RCC 7860 (cell line): Measurements from ENCODE around the gene FILIP1L.

Experiments
- DNase-seq: peaks from one replicate; pipeline ENCODE4 v3.0.0-alpha.2; 2015; ENCODE audit warnings: low spot score
- FAIRE-seq: peaks from 2 replicates; lab custom pipeline; 2012; peaks lifted over from hg19 to GRCh38; lab: Jason Lieb, UNC

Gene FILIP1L

DNA sequence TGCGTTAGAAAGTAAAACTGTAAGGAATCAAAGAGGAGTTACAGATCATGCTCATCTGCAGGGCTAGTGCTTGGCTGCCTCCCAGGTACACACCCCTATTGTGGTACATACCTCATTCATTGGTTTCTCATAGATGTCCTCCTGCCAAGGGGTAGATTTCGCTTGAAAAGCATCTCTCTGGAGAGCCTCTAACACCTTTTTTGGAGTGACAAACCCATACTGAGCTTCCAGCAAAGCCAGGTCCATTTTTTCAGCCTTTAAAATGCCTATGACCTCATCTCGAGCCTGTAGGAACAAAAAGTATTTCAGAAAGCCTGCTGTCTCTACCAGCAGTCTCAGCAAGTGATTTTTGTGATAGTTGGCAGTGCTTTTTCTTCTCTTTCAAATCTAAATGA is 184.6 kb downstream of the FILIP1L start:
- no peak for DNase-seq
- no peak for FAIRE-seq

DNA sequence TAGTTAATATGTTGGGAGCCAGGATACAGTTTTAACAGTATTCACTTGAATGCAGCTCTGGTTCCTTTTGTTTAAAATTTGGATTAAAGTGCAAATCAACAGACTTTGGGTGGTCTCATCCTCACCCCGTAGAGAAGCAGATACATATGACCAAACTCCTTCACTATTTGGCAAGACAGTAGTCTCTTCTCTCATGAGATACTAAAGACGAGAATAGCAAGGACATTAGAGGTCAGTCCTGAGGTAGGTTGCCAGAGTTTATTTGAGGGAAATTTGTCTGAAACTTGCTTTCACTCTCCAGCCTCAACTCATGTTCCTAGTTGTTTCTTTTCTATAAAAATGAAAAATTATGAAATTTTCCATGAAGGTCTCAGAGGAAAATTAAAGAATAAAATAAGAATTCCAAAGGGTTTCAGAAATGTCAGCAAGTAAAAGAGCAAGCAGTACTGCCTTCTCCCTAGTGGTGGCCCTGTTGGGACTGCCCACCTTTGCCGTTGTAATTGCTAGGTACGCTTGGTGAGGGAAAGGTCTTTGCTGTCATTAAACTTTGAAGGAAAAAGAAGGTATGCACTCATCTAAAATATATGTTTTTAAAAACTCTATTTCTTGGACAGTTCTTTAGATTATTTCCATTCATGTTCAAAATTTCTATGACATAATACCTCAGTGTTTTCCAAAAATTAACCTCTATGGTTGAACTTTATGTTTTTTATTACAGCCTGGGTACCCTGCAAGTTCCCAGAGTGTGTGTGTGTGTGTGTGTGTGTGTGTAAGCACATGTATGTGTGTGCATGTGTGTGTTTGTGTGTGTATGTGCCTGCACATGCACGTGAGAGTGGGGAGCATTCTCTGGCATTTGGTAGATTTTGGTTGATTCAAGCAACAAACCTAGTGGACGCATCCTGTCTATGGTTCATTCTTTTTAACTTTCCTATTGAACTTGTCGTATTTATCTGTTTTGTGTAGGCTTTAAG is 185.2 kb downstream of the FILIP1L start:
- DNase-seq (no peak), FAIRE-seq (no peak)

DNA sequence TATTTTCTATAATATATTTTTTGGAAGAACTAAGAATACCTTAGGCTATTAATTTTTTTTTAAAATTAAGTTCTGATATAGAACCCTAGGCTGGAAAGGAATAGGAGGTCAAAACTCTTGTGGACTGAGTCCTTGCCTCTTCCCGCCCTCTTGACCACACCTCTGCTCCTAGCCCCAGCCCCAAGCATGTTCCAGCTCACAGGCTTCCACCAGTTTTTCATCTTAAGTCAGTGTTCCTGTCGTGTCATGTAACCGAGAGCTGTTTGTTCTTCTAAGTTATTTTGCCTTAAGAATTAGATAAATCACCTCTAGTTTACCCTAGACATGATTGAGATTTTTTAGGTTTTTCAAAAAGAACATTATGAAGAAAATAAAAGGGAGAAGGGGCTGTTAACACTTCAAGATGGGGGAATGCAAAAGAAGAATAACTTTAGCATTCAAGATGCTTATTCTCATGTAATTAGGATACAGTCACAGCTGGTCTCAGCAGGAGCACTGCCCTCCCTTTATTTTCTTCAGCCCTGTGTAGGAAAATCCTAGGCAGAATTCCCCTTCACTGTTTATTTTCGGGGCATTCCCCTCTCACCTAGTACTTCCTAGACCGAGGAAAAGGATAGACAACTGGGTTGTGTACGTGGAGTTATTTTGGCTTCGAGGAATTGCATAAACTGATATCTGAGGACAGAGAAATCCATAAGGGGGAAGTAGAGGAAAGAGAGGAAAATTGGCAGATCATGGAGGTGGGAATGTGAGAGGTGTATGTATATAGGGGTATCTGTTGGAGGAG is 186.4 kb downstream of the FILIP1L start:
- FAIRE-seq (no peak), DNase-seq (no peak)

DNA sequence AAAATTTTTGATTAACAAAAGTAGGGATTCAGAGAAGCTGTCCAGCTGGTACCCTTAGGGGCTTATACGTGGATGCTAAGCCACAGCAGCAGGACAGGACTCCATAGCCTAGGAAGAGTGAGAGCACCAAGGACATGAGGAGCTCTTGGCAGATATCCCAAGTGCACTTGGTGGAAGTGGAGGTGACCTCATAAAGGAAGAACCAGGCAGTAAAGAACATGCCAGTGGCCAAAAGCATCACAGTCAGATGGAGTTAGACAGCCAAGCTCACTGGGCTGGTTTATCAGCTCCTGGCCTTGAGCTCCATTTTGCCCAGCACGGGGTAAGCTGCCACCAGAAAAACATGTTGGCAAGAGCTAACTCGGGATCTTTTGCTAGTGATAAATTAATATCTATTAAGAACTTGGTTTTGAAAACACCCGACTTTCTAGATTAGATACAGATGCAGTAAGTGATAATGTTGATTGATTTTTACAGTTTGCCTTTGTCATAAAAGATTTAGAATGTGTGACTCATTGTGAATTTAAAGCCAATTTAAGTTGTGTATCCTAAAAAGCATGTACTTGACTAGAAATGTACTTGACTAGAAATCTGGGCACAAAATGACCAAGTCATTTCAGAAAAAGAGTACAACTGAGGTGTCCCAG is 188.6 kb downstream of the FILIP1L start:
- peak; percentile 68 for DNase-seq
- FAIRE-seq: no peak

DNA sequence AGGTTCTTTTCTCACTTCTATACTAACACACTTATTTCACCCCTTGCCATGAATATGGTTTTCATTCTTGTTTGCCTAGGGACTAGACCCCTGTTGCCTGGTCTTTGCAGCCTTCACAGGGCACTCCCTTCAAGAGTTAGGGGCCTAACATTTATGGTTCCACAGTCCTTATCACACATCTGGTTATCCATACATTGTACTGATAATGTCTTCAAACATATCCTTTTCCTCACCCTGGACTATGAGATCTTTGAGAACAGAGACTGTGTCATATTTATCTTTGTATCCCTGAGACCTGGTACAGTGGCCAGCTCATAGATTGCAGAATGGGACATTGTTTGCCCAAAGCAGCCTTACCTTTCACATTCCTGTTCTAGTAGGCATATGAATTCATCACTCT is 190.4 kb downstream of the FILIP1L start:
- FAIRE-seq: no peak

DNA sequence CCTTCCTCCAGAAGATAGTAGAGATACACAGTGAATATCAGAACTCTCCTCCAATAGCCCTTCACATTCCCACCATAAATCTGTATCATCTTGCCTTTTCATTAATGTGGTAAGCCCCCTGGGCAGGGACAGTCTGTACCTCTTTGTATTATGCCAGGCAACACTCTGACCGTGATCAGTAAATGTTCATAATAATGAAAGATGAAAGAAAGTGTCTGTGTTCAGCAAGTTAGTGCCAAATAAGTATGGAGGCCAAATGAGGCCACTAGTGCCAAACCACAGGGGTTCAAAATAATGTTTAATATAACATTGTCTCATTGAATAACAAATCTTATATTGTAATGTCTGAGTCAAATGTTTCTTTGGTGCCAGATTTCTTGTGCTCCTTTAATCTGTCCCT is 192.3 kb downstream of the FILIP1L start:
- FAIRE-seq (no peak), DNase-seq (no peak)

More for the DNA sequence above, 190.4 kb downstream of the FILIP1L start:
- DNase-seq: no peak

DNA sequence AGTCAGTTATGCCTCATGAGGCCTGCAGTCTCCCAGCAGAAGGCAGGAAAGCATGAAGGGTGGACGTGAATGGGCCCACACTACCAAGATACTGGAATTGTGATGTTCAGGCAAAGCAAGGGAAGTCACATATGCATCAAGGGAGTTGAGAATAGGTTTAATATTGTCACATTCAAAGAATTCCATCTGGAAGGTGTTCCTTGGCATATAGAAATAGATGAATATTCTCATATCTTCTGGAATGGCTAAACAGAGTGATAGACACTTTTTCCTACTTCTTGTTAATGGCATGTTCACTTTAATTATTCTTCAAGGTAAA is 193.0 kb downstream of the FILIP1L start:
- DNase-seq (no peak), FAIRE-seq (no peak)

DNA sequence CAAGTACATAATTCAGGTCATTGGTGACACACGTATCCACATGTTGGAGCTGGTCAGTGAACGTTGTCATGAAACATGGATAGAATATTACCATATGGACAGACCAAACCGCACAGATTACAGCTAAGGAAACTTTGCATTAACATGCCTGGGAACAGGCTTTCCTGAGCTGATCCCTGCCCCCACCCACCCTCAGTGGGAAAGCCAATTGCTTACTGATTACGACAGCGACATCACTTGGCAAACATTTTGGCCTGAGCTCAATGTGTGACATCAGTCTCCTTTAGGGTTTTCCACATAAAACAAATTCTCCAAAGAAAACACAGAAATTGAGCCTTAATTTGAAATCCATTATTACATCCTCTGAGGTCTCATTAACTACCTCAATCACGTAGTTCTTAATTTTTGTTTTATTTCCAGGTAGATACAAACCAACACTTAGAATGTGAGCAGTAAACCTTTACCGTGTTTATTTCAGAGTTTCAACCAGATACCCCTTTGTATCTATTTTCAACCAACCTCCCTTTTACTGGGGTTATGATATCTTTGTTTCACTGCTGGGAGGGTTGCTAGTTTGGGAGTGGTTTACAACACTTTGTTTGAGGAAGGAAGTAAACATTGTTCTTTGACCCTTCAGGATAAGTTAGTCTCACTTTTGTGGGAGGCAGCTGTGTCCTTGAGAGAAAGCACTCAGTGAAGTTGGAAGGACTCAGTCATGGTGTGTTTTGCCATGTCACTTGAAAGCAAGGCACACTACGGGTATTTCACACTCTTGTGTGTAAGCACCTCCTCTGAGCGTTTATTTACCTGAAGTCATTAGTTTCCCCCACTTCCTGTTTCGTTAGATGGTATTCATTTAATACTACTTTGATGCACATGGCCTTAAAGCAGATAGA is 193.6 kb downstream of the FILIP1L start:
- DNase-seq (peak; percentile 57), FAIRE-seq (no peak)

DNA sequence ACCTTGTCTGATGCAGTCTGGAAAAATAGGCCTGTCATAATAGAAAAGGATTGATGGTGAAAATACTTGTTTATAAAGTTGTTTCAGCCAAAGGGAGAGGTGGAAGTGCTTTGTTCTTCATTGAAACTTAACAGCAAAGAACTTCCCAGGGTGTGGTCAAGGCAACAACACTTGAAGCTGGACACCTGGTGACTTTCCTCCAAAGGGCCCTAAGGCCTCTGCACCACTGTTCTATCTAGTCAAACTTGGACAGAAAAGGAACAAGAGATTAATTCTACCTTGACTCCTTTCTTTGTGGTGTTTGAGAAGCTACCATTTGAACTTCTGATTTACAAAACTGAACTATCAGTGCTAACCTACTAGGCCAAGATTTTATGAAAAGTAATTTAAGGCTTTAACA is 194.6 kb downstream of the FILIP1L start:
- FAIRE-seq (no peak), DNase-seq (no peak)

DNA sequence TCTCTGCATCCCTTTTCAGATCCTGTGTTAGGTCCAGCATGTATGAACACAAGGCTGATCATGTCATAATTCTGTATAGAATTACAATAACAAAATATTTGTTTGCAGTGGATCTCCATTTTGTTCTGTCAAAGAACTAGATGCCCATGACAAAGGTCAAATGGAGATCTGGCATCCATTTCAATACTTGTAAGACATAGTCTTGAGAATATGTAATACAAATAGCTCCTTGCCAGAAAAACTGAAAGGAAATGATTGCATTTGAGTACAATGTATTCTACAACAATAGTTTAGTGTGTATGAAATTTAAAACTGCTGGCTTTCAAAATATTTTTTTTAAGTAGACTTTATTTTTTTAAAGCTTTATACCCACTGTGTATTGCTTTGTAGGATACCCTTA is 195.6 kb downstream of the FILIP1L start:
- no peak for DNase-seq
- FAIRE-seq: no peak

DNA sequence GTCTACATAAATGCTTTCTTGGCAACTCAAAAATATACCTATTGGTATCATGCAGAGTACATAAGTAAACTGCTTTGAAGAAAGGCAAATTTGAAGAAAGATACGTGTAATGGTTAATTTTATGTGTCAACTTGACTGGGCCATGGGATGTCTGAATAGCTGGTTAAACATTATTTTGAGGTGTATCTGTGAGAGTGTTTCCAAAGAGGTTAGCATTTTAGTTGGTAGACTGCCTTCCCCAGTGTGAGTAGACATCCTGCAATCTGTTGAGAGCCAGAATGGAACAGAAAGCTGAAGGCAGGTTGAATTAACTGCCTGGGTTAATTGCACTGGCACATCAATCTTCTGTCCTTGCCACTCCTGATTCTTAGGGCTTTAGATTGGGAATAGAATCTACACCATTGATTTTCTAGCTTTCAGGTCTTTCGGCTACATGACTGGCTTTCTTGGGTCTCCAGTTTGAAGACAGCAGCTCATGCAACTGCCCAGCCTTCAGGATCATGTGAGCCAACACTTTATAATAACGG is 198.3 kb downstream of the FILIP1L start:
- no peak for DNase-seq
- FAIRE-seq: peak; percentile 40

DNA sequence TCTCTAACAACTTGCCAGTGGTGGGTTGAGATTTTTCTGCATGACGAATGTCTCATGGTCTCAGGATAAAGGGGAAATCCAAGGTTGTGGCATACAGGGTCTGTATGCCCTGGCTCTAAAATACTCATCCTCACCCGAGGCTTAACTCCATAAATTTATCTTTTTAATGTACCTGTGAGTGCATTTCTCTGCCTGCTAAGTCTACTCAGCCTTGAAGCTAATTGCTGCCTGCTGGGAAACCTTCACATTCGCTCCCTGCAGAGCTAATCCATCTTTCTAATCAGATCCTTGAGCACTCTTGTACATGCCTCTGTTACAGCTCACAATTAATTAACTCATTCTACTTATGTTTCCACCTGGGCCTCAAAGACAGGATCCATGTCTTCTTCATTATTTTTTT is 202.9 kb downstream of the FILIP1L start:
- DNase-seq: no peak
- FAIRE-seq: no peak

DNA sequence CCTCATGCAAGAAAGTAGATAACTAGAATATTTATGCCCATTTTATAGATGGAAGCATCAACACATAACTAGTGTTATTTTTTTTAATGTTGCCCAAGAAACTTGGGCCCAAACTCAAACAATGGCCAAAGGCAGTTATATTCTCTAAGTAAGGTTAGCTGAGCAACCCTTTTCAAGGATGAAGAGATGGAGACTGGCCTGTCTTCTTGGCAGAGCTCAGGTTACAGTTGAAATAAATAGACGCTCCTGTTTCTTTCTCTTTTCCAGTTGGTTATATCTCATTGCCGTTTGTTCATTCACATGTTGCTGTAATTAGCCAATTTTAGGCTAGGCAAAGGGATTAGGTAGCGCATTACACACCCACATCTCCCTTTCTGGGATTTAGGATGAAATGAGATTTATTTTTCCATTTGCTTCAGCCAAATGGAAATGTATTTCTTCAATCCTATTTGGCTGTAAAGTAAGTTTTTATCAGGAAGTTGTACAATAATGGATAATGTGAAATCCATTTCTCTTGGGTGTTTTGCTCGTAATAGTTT is 203.5 kb downstream of the FILIP1L start:
- no peak for DNase-seq
- no peak for FAIRE-seq

DNA sequence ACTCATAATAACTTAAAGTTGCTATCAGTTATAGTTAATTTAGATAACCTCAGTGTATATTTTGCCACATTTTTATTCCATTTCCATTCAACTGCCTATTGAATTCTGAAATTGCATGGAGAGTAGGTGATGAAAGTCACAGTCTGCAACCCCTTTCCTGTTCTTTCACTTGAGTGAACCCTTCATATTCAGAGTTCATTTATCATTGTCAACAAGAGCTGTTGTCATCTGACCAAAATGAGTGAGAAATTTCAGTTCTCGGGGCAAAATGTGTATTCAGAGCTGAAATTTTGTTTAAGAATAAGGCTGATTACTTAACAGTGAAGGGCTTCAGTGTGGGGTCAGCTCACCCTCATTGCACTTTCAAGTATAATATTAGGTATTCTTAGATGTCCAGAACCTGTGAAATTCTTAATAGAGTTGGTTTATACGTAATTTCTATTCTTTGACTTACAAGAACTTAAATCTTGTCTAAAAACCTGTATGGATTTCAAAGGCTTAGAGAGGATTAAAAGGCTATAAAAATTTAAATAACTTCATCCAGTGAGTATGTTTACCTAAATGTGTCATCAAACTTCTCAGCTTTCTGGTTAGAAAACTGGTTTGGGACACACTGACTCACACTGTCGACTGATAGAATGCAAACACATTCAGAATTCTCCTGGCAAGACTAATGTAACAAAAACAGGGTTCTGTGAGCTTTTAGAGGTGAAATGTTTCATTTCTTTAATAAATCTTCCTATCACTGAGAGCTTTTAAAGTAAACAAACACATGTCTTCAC is 204.4 kb downstream of the FILIP1L start:
- FAIRE-seq: no peak
- no peak for DNase-seq

DNA sequence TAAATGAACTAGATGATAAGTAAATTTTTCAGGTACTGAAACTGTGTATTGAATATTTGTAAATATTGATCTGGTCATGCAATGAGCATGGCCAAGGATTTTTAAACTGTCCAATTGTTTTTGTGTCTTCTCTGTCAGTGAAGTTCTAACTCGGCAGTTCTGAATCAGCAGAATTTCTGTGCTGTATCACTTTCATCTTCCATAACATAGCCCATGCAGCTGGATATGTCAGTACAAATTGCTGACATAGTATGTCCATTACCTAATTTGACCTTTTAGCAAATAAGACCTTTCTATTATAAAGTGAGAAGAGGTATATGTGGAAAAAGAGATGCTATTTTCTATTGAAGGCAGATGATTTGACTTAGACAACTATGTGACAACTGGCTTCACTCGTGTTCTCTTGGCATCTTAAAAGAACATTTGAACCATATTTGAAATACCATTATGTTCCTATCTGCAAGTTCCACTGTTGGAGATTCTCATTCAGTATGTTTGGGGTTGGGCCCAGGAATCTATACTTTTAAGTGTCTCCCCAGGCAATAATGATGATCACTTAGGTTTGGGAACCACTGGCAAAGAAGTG is 206.2 kb downstream of the FILIP1L start:
- no peak for FAIRE-seq
- DNase-seq: no peak

DNA sequence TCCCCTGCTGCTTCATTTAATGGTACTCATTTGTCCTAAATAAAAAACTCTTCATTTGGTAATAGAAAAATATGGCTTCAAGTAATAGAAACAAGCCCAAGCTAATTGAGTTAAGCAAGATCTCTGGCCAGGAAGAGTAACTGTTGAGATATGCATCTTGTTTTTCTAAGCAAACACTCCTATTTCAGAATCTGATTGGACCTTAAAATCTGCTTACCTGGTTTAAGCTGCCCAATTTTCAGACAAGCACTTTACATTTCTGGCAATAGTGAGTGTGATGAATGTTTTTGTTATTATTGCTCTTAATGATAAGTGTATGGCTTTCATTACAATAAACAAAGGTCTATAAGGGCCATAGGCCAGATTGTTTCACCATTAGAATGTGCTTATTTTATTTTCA is 210.4 kb downstream of the FILIP1L start:
- no peak for DNase-seq
- no peak for FAIRE-seq

DNA sequence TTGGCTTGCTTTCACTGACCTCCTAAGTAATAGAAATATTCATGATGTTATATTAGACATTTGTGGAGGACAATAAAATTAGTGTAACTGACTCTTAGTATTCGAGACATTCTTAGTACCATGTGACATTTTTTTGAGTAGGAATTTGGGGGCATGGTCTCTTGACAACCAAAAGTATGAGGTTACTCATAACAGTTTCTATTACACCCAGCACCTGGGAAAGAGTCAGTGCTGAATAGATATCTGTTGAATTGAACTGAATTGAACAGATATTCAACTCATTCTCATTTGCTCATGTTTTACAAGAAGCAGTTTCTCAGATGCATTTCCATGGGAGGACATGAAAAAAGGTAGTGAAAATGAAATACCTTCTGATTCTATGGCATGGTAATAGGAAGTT is 212.2 kb downstream of the FILIP1L start:
- DNase-seq: no peak
- no peak for FAIRE-seq

DNA sequence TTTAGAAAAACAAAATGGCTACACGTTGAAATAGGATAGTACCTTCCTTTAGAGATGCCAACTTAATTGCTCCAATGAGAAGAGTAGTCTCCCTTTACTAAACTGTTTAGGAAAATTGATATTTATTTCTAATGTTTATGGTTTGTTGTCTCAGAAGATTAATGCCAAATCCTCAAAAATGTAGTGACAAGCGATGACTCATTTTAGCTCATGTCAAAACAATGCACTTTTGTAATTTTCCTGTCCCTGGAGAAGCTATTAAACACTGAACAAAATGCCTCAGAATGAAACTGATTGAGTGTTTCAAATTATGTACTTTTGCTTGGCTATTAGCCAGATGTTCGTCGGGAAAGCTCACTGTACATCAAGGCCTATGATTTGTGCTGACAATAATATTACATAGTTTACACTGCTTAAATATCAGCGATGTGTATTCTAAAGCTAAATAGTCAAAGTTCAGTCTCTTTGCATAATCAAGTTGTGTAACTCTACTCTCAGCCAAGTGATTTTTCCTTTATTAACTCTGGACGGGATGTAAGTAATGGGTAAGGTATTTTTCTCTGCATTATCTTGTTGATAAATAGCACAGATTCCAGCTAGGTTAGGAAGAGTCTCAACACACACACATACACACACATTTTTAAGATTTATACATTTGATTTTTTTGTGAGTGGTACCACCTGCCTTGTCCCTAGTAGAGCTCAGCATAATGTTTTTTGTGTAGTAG is 212.9 kb downstream of the FILIP1L start:
- DNase-seq: no peak
- no peak for FAIRE-seq
